ENCODE results near the gene TIMM50. TPM values are rescaled to one million over a fixed set of nuclear protein-coding genes. Genes with fewer than 3 reads are reported as not detected.

TIMM50 gene
- total and polyA plus RNA-seq, 2 of the 8 experiments (the other 6 are each of a cell fraction or from before 2014, with no cell fraction given), result 155 to 187 TPM

DNA sequence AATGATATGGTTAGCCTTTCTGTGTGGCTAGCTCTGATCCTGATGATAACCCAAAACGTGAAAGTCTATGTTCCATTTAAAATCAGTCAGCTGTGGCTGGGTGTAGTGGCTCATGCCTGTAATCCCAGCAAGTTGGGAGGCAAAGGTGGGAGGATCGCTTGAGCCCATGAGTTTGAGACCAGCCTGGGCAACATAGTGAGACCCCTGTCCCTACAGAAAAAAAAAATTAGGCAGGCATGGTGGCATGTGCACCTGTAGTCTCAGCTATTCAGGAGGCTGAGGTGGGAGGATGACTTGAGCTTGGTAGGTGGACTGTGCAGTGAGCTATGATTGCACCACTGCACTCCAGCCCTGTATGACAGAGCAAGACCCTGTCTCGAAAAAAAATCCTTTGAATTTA, 53.2 kb downstream of the TIMM50 start (continued):
- TF ChIP-seq JUND (IDR thresholded peaks at IDR 0.05; ENCODE audit: low read length), result no peak
- TF ChIP-seq SUZ12 (IDR thresholded peaks at IDR 0.05; ENCODE audit: low read length), result no peak
- no peak for TF ChIP-seq CHD1 (IDR thresholded peaks at IDR 0.05; ENCODE audit: low read depth, low read length)
- TF ChIP-seq EP300 (IDR thresholded peaks at IDR 0.05; ENCODE audit: borderline replicate concordance in 1 of 2, low read depth in 2 of 2, low read length in 2 of 2), result no peak
- TF ChIP-seq HDAC2 (IDR thresholded peaks at IDR 0.05; ENCODE audit: borderline replicate concordance in 1 of 2, low read depth in 2 of 2, low read length in 2 of 2), result no peak

All from H1 (cell line).